ENCODE results near the gene ALOX15. TPM values are rescaled to one million over a fixed set of nuclear protein-coding genes. Genes with fewer than 3 reads are reported as not detected.
"Not testable (repeated sequence)": the region's sequence is repeated elsewhere in the genome, so short reads cannot be mapped to it uniquely, and the experiment has no call there.

ALOX15 gene
- total and polyA plus RNA-seq, 8 donors: 0.03 to 3.1 (median 1.2) TPM; not detected in 5

- no peaks in the 10 kb centered on the region for H3K9me3 ChIP-seq
- H3K4me1 ChIP-seq: peaks cover 17 to 47% (median 20%) of the 10 kb centered on the region in 4 donors
- peak overlapping the region in 2 of 5 donors; percentile 38 to 47 for H3K27ac ChIP-seq
- H3K36me3 ChIP-seq: no peaks in the 10 kb centered on the region
- DNase-seq: no peak
- H3K27me3 ChIP-seq: no peaks in the 10 kb centered on the region
- no peak for TF ChIP-seq EP300 (IDR thresholded peaks at IDR 0.05)
- TF ChIP-seq, protein P1, sequence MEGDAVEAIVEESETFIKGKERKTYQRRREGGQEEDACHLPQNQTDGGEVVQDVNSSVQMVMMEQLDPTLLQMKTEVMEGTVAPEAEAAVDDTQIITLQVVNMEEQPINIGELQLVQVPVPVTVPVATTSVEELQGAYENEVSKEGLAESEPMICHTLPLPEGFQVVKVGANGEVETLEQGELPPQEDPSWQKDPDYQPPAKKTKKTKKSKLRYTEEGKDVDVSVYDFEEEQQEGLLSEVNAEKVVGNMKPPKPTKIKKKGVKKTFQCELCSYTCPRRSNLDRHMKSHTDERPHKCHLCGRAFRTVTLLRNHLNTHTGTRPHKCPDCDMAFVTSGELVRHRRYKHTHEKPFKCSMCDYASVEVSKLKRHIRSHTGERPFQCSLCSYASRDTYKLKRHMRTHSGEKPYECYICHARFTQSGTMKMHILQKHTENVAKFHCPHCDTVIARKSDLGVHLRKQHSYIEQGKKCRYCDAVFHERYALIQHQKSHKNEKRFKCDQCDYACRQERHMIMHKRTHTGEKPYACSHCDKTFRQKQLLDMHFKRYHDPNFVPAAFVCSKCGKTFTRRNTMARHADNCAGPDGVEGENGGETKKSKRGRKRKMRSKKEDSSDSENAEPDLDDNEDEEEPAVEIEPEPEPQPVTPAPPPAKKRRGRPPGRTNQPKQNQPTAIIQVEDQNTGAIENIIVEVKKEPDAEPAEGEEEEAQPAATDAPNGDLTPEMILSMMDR (IDR thresholded peaks at IDR 0.05): no peak
- TF ChIP-seq POLR2A (IDR thresholded peaks at IDR 0.05): no peak
- TF ChIP-seq POLR2AphosphoS5 (IDR thresholded peaks at IDR 0.05): no peak
- no peak overlapping the region for H3K4me3 ChIP-seq
- intact Hi-C loops (cut with DNase I; ENCODE audit: low total_unique reads): no loop called here
- 47 to 77% (median 61%) methylated on average over 7 of the region's 7 CpGs for WGBS, 5 donors
Measured at GRCh38 chr17:4609761-4610160, 31.7 kb downstream of the ALOX15 start.

GRCh38 chr17:4607773-4608187 lies 33.7 kb downstream of the ALOX15 start:
- WGBS, 5 donors: 1 to 10% (median 5%) methylated on average over 9 of the region's 9 CpGs
- H3K27me3 ChIP-seq: no peaks in the 10 kb centered on the region
- peak; percentile 68 to 89 for DNase-seq
- no peaks in the 10 kb centered on the region for H3K36me3 ChIP-seq
- intact Hi-C loops (cut with DNase I; ENCODE audit: low total_unique reads): no loop called here
- no peaks in the 10 kb centered on the region for H3K9me3 ChIP-seq
- TF ChIP-seq POLR2A (IDR thresholded peaks at IDR 0.05) (no peak), EP300 (IDR thresholded peaks at IDR 0.05) (no peak), POLR2AphosphoS5 (IDR thresholded peaks at IDR 0.05) (no peak)
- TF ChIP-seq, protein P1 (IDR thresholded peaks at IDR 0.05): no peak
- H3K4me3 ChIP-seq: no peak overlapping the region
- peaks cover 17 to 55% (median 25%) of the 10 kb centered on the region in 4 donors for H3K4me1 ChIP-seq
- H3K27ac ChIP-seq: peak overlapping the region in 4 of 5 donors; percentile 50 to 75 (median 64)

GRCh38 chr17:4607261-4607741 lies 34.2 kb downstream of the ALOX15 start:
- Histone ChIP-seq H3K36me3 (no peaks in the 10 kb centered on the region), H3K9me3 (no peaks in the 10 kb centered on the region), H3K4me3 (no peak overlapping the region), H3K4me1 (peaks cover 17 to 55% (median 25%) of the 10 kb centered on the region in 4 donors), H3K27me3 (no peaks in the 10 kb centered on the region), H3K27ac (peak overlapping the region; percentile 50 to 75 (median 61))
- 56 to 66% (median 61%) methylated on average over 19 to 25 of the region's 25 CpGs for WGBS, 5 donors
- intact Hi-C loops (cut with DNase I; ENCODE audit: low total_unique reads): no loop called here
- TF ChIP-seq EP300 (IDR thresholded peaks at IDR 0.05) (no peak), POLR2A (IDR thresholded peaks at IDR 0.05) (no peak), POLR2AphosphoS5 (IDR thresholded peaks at IDR 0.05) (no peak)
- TF ChIP-seq, protein P1 (IDR thresholded peaks at IDR 0.05): no peak
- peak in 1 of 2 donors; percentile 76 for DNase-seq

DNA sequence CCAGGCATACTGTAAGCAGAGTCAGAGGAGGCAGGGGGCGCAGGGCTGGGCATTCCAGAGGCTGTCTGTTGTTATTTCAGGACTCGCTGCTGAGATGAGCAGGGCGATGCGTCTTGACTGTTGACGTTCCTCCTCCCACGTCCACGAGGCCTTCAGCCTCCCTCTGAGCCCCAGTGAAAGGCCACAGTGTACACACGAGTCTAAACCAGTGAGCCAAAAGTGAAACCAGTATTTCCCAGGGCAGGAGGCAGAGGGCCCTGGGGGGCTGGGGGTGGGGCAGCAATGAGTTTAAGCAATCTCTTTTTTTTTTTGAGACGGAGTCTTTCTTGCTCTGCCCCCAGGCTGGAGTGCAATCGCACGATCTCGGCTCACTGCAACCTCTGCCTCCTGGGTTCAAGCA lies 35.7 kb downstream of the ALOX15 start:
- TF ChIP-seq EP300 (IDR thresholded peaks at IDR 0.05): no peak
- TF ChIP-seq POLR2A (IDR thresholded peaks at IDR 0.05): no peak
- no peak for TF ChIP-seq POLR2AphosphoS5 (IDR thresholded peaks at IDR 0.05)
- TF ChIP-seq, protein P1 (IDR thresholded peaks at IDR 0.05): no peak
- Histone ChIP-seq H3K27ac (peak overlapping the region in 1 of 5 donors; percentile 38), H3K9me3 (no peaks in the 10 kb centered on the region), H3K36me3 (no peaks in the 10 kb centered on the region), H3K27me3 (no peaks in the 10 kb centered on the region), H3K4me1 (peaks cover 17 to 55% (median 25%) of the 10 kb centered on the region in 4 donors), H3K4me3 (no peak overlapping the region)
- WGBS, 5 donors: 52 to 69% (median 57%) methylated on average over 8 to 12 of the region's 12 CpGs
- DNase-seq: peak in 1 of 2 donors; percentile 61
- intact Hi-C loops (cut with DNase I; ENCODE audit: low total_unique reads): no loop called here

DNA sequence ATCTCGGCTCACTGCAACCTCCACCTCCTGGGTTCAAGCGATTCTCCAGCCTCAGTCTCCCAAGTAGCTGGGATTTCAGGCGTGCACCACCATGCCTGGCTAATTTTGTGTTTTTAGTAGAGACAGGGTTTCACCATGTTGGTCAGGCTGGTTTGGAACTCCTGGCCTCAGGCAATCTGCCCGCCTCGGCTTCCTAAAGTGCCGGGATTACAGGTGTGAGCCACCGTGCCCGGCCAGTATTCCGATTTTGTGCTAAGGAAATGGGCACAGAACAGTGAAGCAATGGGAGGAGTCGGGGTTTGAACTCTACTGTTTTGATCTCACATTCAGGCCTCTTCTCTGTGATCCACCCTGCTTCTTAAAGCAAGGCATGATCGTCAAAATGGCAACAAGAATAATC lies 36.7 kb downstream of the ALOX15 start:
- H3K27me3 ChIP-seq; DNase-seq; intact Hi-C loops (cut with DNase I; ENCODE audit: low total_unique reads); H3K36me3 ChIP-seq; H3K9me3 ChIP-seq; H3K4me3 ChIP-seq: not testable (repeated sequence)
- peaks cover 17 to 46% (median 24%) of the 10 kb centered on the region in 4 donors for H3K4me1 ChIP-seq
- WGBS, 5 donors: 75 to 88% (median 86%) methylated on average over 10 to 11 of the region's 11 CpGs
- H3K27ac ChIP-seq: peak overlapping the region in 3 of 5 donors; percentile 17 to 49 (median 26)

Data from stomach (tissue), 9 donors.